SK-N-SH (cell line): ENCODE measurements around the gene CYP4F3. TPM values are rescaled to one million over a fixed set of nuclear protein-coding genes. Genes with fewer than 3 reads are reported as not detected.

Experiments
- CTCF ChIA-PET: fragments of 300-600, 350-600 bp; formaldehyde crosslinking; extraction: SDS; loops from one replicate; lab custom pipeline; 2021; lab: Yijun Ruan, JAX
- POLR2A ChIA-PET: fragments of 350-600 bp; sonication (Branson Sonifier 250); formaldehyde crosslinking; extraction: SDS; loops from one replicate; lab custom pipeline; 2020; ENCODE audit warnings: antibody characterized with exemption, inconsistent platforms; lab: Yijun Ruan, JAX
- DNase-seq: peaks from one replicate; pipeline ENCODE4 v3.0.0; 2012
- H2AFZ ChIP-seq: fragments of 200-600 bp; sonication (generic); 2 replicates; pipeline ENCODE4 v1.8.1; 2016; ENCODE audit warnings: antibody characterized with exemption, mild to moderate bottlenecking, low read depth
- H3F3A ChIP-seq: fragments of 200-600 bp; sonication (generic); replicated peaks from 2 replicates; pipeline ENCODE3; 2016; ENCODE audit warnings: antibody characterized with exemption, mild to moderate bottlenecking; ENCODE audit not compliant: insufficient read depth
- H3K27ac ChIP-seq, 2 experiments: fragments of 200-500 bp in 1 of 2; fragments of 200-600 bp in 1 of 2; sonication (Bioruptor generic) in 1 of 2; sonication (generic), shearing (Covaris generic) in 1 of 2; 2 replicates each; pipeline versions ENCODE4 v1.5.1 to v1.6.1; 2014 to 2016; ENCODE audit warnings: low read depth in 2 of 2, inconsistent platforms in 1 of 2, low read length in 1 of 2, mild to moderate bottlenecking in 1 of 2, mixed read lengths in 1 of 2
- H3K27me3 ChIP-seq: fragments of 200-600 bp; sonication (generic), shearing (Covaris generic); 2 replicates; pipeline ENCODE4 v1.6.1; 2016; ENCODE audit warnings: mixed run types; ENCODE audit not compliant: insufficient read depth
- H3K36me3 ChIP-seq, 2 experiments: fragments of 200-500 bp in 1 of 2; fragments of 200-600 bp in 1 of 2; sonication (Bioruptor generic) in 1 of 2; sonication (generic) in 1 of 2; replicated peaks in 1 of 2; 2 replicates each; pipeline versions ENCODE3 to v1.5.1; 2014 to 2016; ENCODE audit warnings: low read length in 1 of 2, mild to moderate bottlenecking in 1 of 2; ENCODE audit not compliant: insufficient read depth in 2 of 2, control insufficient read depth in 1 of 2
- H3K4me1 ChIP-seq, 2 experiments: fragments of 200-500 bp in 1 of 2; fragments of 200-600 bp in 1 of 2; sonication (Bioruptor generic) in 1 of 2; sonication (generic), shearing (Covaris generic) in 1 of 2; 2 replicates each; pipeline versions ENCODE4 v1.5.1 to v1.6.1; 2014 to 2016; ENCODE audit warnings: low read depth in 1 of 2, low read length in 1 of 2, mixed run types in 1 of 2; ENCODE audit not compliant: insufficient read depth in 2 of 2, control insufficient read depth in 1 of 2
- H3K4me2 ChIP-seq: fragments of 200-600 bp; sonication (generic), shearing (Covaris generic); 2 replicates; pipeline ENCODE4 v1.6.1; 2017; ENCODE audit warnings: mixed run types
- H3K4me3 ChIP-seq, 2 experiments: fragments of 200-500 bp in 1 of 2; fragments of 200-600 bp in 1 of 2; sonication (Bioruptor generic) in 1 of 2; sonication (generic), shearing (Covaris generic) in 1 of 2; 2 replicates each; pipeline versions ENCODE4 v1.5.1 to v1.8.1; 2014 to 2016; ENCODE audit warnings: low read depth in 2 of 2, inconsistent platforms in 1 of 2, low read length in 1 of 2, mild to moderate bottlenecking in 1 of 2, mixed read lengths in 1 of 2, moderate library complexity in 1 of 2
- H3K79me2 ChIP-seq: fragments of 200-600 bp; sonication (generic); 2 replicates; pipeline ENCODE4 v1.8.1; 2017; ENCODE audit warnings: mild to moderate bottlenecking; ENCODE audit not compliant: insufficient read depth
- H3K9ac ChIP-seq: fragments of 200-600 bp; sonication (generic); 2 replicates; pipeline ENCODE4 v1.6.1; 2017; ENCODE audit warnings: mixed run types
- H3K9me2 ChIP-seq: fragments of 200-600 bp; sonication (generic); 2 replicates; pipeline ENCODE4 v1.6.1; 2017; ENCODE audit warnings: mixed run types
- H3K9me3 ChIP-seq: fragments of 200-600 bp; sonication (generic); 2 replicates; pipeline ENCODE4 v1.6.1; 2017; ENCODE audit warnings: mixed run types, mild to moderate bottlenecking, moderate library complexity
- H4K20me1 ChIP-seq: fragments of 200-600 bp; sonication (generic); 2 replicates; pipeline ENCODE4 v1.6.1; 2017; ENCODE audit warnings: mild to moderate bottlenecking, mixed run types; ENCODE audit not compliant: insufficient read depth
- ELF1 ChIP-seq: IDR thresholded peaks from 2 replicates; pipeline ENCODE4 v1.4.0; 2012
- EP300 ChIP-seq, 2 experiments: IDR thresholded peaks; 2 replicates each; pipeline versions ENCODE4 v1.4.0 to v1.6.1; 2012; ENCODE audit warnings: borderline replicate concordance in 1 of 2, low read depth in 1 of 2, low read length in 1 of 2
- FOXM1 ChIP-seq: IDR thresholded peaks from 2 replicates; pipeline ENCODE4 v1.4.0; 2012; ENCODE audit warnings: low read depth, mild to moderate bottlenecking
- GABPA ChIP-seq: IDR thresholded peaks from 2 replicates; pipeline ENCODE4 v1.4.0; 2012; ENCODE audit warnings: low read depth, mild to moderate bottlenecking
- GATA2 ChIP-seq: sonication (generic); formaldehyde crosslinking; IDR thresholded peaks from 2 replicates; pipeline ENCODE4 v1.5.0; 2020; ENCODE audit warnings: mild to moderate bottlenecking, missing genetic modification reagents
- MAX ChIP-seq: IDR thresholded peaks from 2 replicates; pipeline ENCODE4 v1.4.0; 2012; ENCODE audit warnings: low read depth
- NFIC ChIP-seq: IDR thresholded peaks from 2 replicates; pipeline ENCODE4 v1.4.0; 2012; ENCODE audit warnings: borderline replicate concordance
- NRF1 ChIP-seq: IDR thresholded peaks from 2 replicates; pipeline ENCODE4 v1.6.1; 2012; ENCODE audit warnings: low read depth, mild to moderate bottlenecking, low read length
- RCOR1 ChIP-seq: fragments of 150-350 bp; IDR thresholded peaks from 2 replicates; pipeline ENCODE4 v1.6.1; 2017; ENCODE audit warnings: antibody characterized with exemption, low read length
- REST ChIP-seq: IDR thresholded peaks from 2 replicates; pipeline ENCODE4 v1.6.1; 2012; ENCODE audit warnings: mild to moderate bottlenecking, low read depth, low read length, moderate library complexity
- SMC3 ChIP-seq: IDR thresholded peaks from 2 replicates; pipeline ENCODE4 v1.6.1; 2012; ENCODE audit warnings: low read depth, low read length, improper control_type of control experiment
- TAF1 ChIP-seq: IDR thresholded peaks from 2 replicates; pipeline ENCODE4 v1.6.1; 2012; ENCODE audit warnings: low read depth, mild to moderate bottlenecking, low read length, moderate library complexity, borderline replicate concordance
- TCF12 ChIP-seq: IDR thresholded peaks from 2 replicates; pipeline ENCODE4 v1.4.0; 2012
- USF1 ChIP-seq: IDR thresholded peaks from 2 replicates; pipeline ENCODE4 v1.4.0; 2012; ENCODE audit warnings: low read depth, borderline replicate concordance
- YY1 ChIP-seq: IDR thresholded peaks from 2 replicates; pipeline ENCODE4 v1.4.0; 2012; ENCODE audit warnings: low read depth, mild to moderate bottlenecking
- ZBTB33 ChIP-seq: IDR thresholded peaks from 2 replicates; pipeline ENCODE4 v1.4.0; 2012; ENCODE audit warnings: low read depth, borderline replicate concordance
- WGBS: methylation state at CpG from one replicate; pipeline ENCODE4 v1.1.6; 2017; ENCODE audit warnings: low lambda C conversion rate; 5-methylcytosine and 5-hydroxymethylcytosine counted together
- polyA plus RNA-seq, 3 experiments: library from polyadenylated mRNA; depleted of rRNA; stranded (reverse); fragments of >200 nt; gene quantifications; 2 replicates each; pipeline ENCODE4 v1.2.3, GENCODE V29; 2012

The CYP4F3 gene
- polyA plus RNA-seq, 1 of the 3 experiments (the other 2 are of a cell fraction) = 0.08 TPM

GRCh38 chr19:15614507-15615379 is 26.0 kb upstream of the CYP4F3 start, which contains the start of gene CYP4F8:
Gene CYP4F8, plus strand, starts transcription at chr19:15615218. Its CDS starts 399 bp downstream, at chr19:15615617.
- no peaks in the 10 kb centered on the region for H3K9me3 ChIP-seq
- H4K20me1 ChIP-seq = no peaks in the 10 kb centered on the region
- H2AFZ ChIP-seq = no peak within 1 kb of the TSS
- POLR2A ChIA-PET = no interaction called here
- no peak within 1 kb of the TSS for H3K9ac ChIP-seq
- no peak for TF ChIP-seq FOXM1
- no peak for TF ChIP-seq TAF1
- TF ChIP-seq TCF12 = no peak
- no peak for TF ChIP-seq RCOR1
- TF ChIP-seq USF1 = no peak
- no peak for TF ChIP-seq SMC3
- TF ChIP-seq NFIC = no peak
- TF ChIP-seq GATA2 (CRISPR knock-in tag) = no peak
- no peak for TF ChIP-seq EP300 (IDR thresholded peaks at IDR 0.05; ENCODE audit: borderline replicate concordance in 1 of 2, low read depth in 1 of 2, low read length in 1 of 2)
- no peak for TF ChIP-seq GABPA
- no peak for TF ChIP-seq MAX
- TF ChIP-seq ZBTB33 = no peak
- TF ChIP-seq REST = no peak
- no peak for TF ChIP-seq NRF1
- TF ChIP-seq YY1 = no peak
- no peak for TF ChIP-seq ELF1
- no peaks in the 10 kb centered on the region for H3K4me1 ChIP-seq
- DNase-seq = no peak
- no peaks in the 10 kb centered on the region for H3F3A ChIP-seq
- H3K4me2 ChIP-seq = no peak within 1 kb of the TSS
- H3K9me2 ChIP-seq = no peaks in the 10 kb centered on the region
- no peak within 1 kb of the TSS for H3K27ac ChIP-seq
- no peaks in the 10 kb centered on the region for H3K36me3 ChIP-seq
- 3% methylated on average over 8 of the region's 8 CpGs for WGBS
- no peak within 1 kb of the TSS for H3K4me3 ChIP-seq
- CTCF ChIA-PET = no interaction called here
- H3K27me3 ChIP-seq = peaks cover 16% of the 10 kb centered on the region; the same call in 1 of the 2 replicates
- no peaks in the 10 kb centered on the region for H3K79me2 ChIP-seq
